Panc1 (cell line): ENCODE results near the gene GRM7. TPM values are rescaled to one million over a fixed set of nuclear protein-coding genes. Genes with fewer than 3 reads are reported as not detected.

Experiments used
- ATAC-seq: fragments of 200-7000 bp; cut with Tn5 transposase; 2 replicates; pipeline ENCODE4 v1.9.1; 2020; ENCODE audit warnings: mild to moderate bottlenecking, moderate library complexity
- BruUV-seq: library from RNA; stranded (reverse); fragments of 400-500 nt; replicated peaks from 2 replicates; lab custom pipeline; 2021; lab: Mats Ljungman, UMichigan
- CTCF ChIA-PET: fragments of 300-600 bp; sonication (Branson Sonifier 250); formaldehyde crosslinking; loops from one replicate; lab custom pipeline; 2022; ENCODE audit warnings: antibody characterized with exemption; lab: Charles Lee
- POLR2A ChIA-PET: fragments of 300-600 bp; sonication (Branson Sonifier 250); formaldehyde crosslinking; loops from one replicate; lab custom pipeline; 2022; ENCODE audit warnings: antibody characterized with exemption; lab: Charles Lee
- DNase-seq: peaks from one replicate; pipeline ENCODE4 v3.0.0-alpha.2; 2010; ENCODE audit warnings: low read depth, low spot score
- H3K27ac ChIP-seq: 2 replicates; pipeline ENCODE4 v1.5.1; 2011; ENCODE audit warnings: mild to moderate bottlenecking, low read length, inconsistent platforms
- H3K27me3 ChIP-seq: fragments of 200-500 bp; sonication (Bioruptor generic); 2 replicates; pipeline ENCODE4 v1.6.0; 2014; ENCODE audit warnings: low read length, inconsistent platforms; ENCODE audit not compliant: control insufficient read depth, insufficient read depth
- H3K36me3 ChIP-seq: fragments of 200-500 bp; sonication (Bioruptor generic); 2 replicates; pipeline ENCODE4 v1.5.1; 2014; ENCODE audit warnings: inconsistent platforms, mild to moderate bottlenecking, low read length, moderate library complexity; ENCODE audit not compliant: control insufficient read depth, insufficient read depth
- H3K4me1 ChIP-seq: 2 replicates; pipeline ENCODE4 v1.5.1; 2011; ENCODE audit warnings: inconsistent platforms, mild to moderate bottlenecking, low read length, moderate library complexity; ENCODE audit not compliant: control insufficient read depth, insufficient read depth
- H3K4me3 ChIP-seq, 2 experiments: 2 replicates each; pipeline ENCODE4 v1.5.1; 2011 to 2012; ENCODE audit warnings: low read depth in 2 of 2, low read length in 2 of 2, mild to moderate bottlenecking in 2 of 2, inconsistent platforms in 1 of 2, moderate library complexity in 1 of 2
- H3K9me3 ChIP-seq: fragments of 200-500 bp; sonication (Bioruptor generic); 2 replicates; pipeline ENCODE4 v1.5.1; 2014; ENCODE audit warnings: low read depth, mild to moderate bottlenecking, inconsistent platforms, low read length, moderate library complexity; ENCODE audit not compliant: control insufficient read depth, insufficient read depth
- POLR2AphosphoS5 ChIP-seq: IDR thresholded peaks from 2 replicates; pipeline ENCODE4 v1.6.1; 2012; ENCODE audit warnings: mild to moderate bottlenecking, low read depth, low read length, moderate library complexity
- REST ChIP-seq, 2 experiments: IDR thresholded peaks; 2 replicates each; pipeline ENCODE4 v1.6.1; 2011 to 2012; ENCODE audit warnings: low read depth in 2 of 2, control low read depth in 1 of 2, low read length in 1 of 2, mild to moderate bottlenecking in 1 of 2, moderate library complexity in 1 of 2; ENCODE audit not compliant: insufficient read depth in 1 of 2
- SIN3A ChIP-seq: IDR thresholded peaks from 2 replicates; pipeline ENCODE4 v1.6.1; 2012; ENCODE audit warnings: low read depth, mild to moderate bottlenecking, low read length, moderate library complexity, borderline replicate concordance; ENCODE audit not compliant: insufficient read depth
- TCF7L2 ChIP-seq: IDR thresholded peaks from 2 replicates; pipeline ENCODE4 v1.6.1; 2011; ENCODE audit warnings: mild to moderate bottlenecking, low read depth, low read length, inconsistent platforms
- in situ Hi-C: cut with HindIII; loops from 2 replicates; pipeline ENCODE4 v1.10.0; 2016; ENCODE audit warnings: low sequenced_read_pairs, low pct_unique_long_range_greater_than_20kb
- intact Hi-C: fragments of 100-400 bp; cut with micrococcal nuclease; formaldehyde crosslinking; loops from one replicate; pipeline ENCODE4 v1.10.0; 2022; ENCODE audit not compliant: unreplicated experiment
- total RNA-seq: library from RNA; stranded (reverse); gene quantifications from one replicate; pipeline ENCODE4 v1.2.1, GENCODE V29; 2021; ENCODE audit not compliant: unreplicated experiment
- TF ChIP-seq, protein P1 (sequence below): fragments of 450-650 bp; IDR thresholded peaks from 2 replicates; pipeline ENCODE4 v1.5.1; 2017; ENCODE audit warnings: mild to moderate bottlenecking

The GRM7 gene
- total RNA-seq, 1 experiment from 2014 or later: not detected

DNA sequence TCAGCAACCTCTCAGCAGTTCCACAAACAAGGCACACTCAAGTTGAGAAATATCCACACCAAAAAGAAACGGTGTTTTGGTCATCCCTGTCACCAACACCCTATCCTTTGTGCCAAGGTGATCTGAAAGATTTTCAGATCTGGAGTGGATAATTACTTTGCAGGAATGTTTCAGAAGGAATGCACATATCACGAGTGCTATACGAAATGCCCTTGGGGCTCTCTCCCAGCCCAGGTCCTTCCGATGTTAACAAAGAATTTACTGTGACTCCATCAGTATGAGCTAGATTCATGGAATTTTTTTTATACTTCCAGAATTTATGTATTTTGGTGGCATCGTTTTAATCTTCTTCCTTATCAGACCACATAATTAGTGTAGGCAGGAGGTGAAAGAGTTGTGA is 105.0 kb downstream of the GRM7 start:
- Histone ChIP-seq H3K4me3 (no peak overlapping the region), H3K4me1 (no peaks in the 10 kb centered on the region), H3K27ac (no peak overlapping the region), H3K27me3 (no peaks in the 10 kb centered on the region), H3K9me3 (no peaks in the 10 kb centered on the region), H3K36me3 (no peaks in the 10 kb centered on the region)
- ChIA-PET CTCF (no interaction called here), POLR2A (no interaction called here)
- in situ Hi-C loops: no loop called here
- no peak for ATAC-seq
- no TSS peak for BruUV-seq
- intact Hi-C loops: no loop called here
- TF ChIP-seq TCF7L2 (no peak), SIN3A (no peak), REST (IDR thresholded peaks at IDR 0.05; ENCODE audit: insufficient read depth in 1 of 2, low read depth in 2 of 2, low read length in 1 of 2) (no peak), POLR2AphosphoS5 (no peak)
- TF ChIP-seq, protein P1, sequence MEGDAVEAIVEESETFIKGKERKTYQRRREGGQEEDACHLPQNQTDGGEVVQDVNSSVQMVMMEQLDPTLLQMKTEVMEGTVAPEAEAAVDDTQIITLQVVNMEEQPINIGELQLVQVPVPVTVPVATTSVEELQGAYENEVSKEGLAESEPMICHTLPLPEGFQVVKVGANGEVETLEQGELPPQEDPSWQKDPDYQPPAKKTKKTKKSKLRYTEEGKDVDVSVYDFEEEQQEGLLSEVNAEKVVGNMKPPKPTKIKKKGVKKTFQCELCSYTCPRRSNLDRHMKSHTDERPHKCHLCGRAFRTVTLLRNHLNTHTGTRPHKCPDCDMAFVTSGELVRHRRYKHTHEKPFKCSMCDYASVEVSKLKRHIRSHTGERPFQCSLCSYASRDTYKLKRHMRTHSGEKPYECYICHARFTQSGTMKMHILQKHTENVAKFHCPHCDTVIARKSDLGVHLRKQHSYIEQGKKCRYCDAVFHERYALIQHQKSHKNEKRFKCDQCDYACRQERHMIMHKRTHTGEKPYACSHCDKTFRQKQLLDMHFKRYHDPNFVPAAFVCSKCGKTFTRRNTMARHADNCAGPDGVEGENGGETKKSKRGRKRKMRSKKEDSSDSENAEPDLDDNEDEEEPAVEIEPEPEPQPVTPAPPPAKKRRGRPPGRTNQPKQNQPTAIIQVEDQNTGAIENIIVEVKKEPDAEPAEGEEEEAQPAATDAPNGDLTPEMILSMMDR: no peak
- DNase-seq: no peak

DNA sequence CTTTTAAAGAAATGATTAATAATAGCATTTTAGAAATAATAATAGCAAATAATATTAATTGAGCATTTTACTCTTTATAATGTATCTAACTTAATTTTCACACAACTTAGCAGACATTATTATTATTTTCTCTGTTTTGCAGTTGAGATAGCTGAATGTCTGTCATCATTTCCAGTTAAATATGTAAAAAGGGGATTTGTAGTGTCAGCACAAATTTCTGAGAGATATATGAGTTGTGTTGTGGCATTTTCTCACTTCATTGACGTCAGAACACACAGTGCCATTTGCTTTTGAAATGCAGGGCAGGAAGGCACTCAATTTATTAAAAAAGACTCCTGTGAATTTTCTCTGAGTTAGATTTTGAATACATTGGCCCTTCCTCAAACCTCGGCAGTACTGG is 111.0 kb downstream of the GRM7 start:
- no peak for TF ChIP-seq POLR2AphosphoS5
- TF ChIP-seq TCF7L2: no peak
- TF ChIP-seq, protein P1: no peak
- TF ChIP-seq REST (IDR thresholded peaks at IDR 0.05; ENCODE audit: insufficient read depth in 1 of 2, low read depth in 2 of 2, low read length in 1 of 2): no peak
- TF ChIP-seq SIN3A: no peak
- DNase-seq (no peak), ATAC-seq (no peak)
- Histone ChIP-seq H3K27ac (no peak overlapping the region), H3K27me3 (no peaks in the 10 kb centered on the region), H3K9me3 (no peaks in the 10 kb centered on the region), H3K4me1 (no peaks in the 10 kb centered on the region), H3K36me3 (no peaks in the 10 kb centered on the region), H3K4me3 (no peak overlapping the region)
- intact Hi-C loops: no loop called here
- in situ Hi-C loops: no loop called here
- ChIA-PET POLR2A (no interaction called here), CTCF (no interaction called here)
- BruUV-seq: no TSS peak
